Measurements from ENCODE around the gene ABHD2. TPM values are rescaled to one million over a fixed set of nuclear protein-coding genes. Genes with fewer than 3 reads are reported as not detected.

The ABHD2 gene
- polyA plus RNA-seq, 4 donors, result 30.1 to 34.9 (median 31.2) TPM

DNA sequence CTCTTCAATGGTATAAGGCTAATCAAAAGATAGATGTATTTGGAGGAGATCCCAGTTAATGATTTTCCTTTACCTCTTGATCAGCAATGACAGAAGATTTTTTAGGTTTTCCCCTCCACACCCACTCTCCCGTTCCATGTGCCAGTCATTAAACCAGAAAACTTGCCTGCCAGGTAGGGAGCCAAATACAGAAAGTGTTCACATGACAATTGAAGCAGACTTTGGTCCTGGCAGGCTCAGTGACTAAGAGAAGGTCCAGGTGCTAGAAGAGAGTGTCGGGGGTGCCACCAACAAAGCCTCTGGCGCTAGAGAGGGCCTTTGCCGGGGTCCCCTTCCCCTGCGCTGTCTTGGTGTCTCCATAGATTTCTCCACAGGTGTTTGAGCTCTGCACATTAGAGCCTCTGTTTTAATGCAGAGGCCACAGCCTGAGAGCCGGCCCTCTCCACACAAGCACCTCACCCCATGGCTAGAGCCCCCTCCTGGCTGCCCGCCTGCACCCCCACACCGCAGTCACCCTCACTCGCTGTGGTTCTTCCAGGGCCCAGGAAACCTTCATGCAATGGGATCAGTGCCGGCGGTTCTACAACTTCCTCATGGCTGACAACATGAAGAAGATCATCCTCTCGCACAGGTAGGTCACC lies 96.8 kb downstream of the ABHD2 start:
- no peak for DNase-seq (ENCODE audit: low read depth in 4 of 4, low spot score in 2 of 4)

DNA sequence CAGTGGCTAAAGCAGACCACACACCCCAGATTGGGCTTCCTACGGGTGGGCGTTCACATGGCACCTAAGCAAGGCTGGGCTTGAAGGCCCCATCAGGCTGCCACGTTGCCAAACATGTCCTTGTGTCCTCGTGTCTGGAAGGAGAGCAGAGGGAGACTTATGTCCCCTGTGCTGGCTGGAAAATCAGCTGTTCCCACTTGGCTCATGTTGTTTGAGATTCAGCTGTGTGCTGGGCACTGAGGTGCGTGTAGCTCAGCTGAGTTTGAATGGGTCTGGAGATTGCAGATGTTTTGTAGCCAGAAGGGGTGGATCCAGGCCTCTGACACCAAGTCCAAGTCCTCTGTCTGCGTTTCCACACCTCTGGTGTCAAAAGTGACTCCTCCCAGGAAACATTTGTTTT lies 98.5 kb downstream of the ABHD2 start:
- no peak for DNase-seq (ENCODE audit: low read depth in 4 of 4, low spot score in 2 of 4)

GRCh38 chr15:89187301-89187985 lies 99.2 kb downstream of the ABHD2 start:
- DNase-seq (ENCODE audit: low read depth in 4 of 4, low spot score in 2 of 4), result no peak

DNA sequence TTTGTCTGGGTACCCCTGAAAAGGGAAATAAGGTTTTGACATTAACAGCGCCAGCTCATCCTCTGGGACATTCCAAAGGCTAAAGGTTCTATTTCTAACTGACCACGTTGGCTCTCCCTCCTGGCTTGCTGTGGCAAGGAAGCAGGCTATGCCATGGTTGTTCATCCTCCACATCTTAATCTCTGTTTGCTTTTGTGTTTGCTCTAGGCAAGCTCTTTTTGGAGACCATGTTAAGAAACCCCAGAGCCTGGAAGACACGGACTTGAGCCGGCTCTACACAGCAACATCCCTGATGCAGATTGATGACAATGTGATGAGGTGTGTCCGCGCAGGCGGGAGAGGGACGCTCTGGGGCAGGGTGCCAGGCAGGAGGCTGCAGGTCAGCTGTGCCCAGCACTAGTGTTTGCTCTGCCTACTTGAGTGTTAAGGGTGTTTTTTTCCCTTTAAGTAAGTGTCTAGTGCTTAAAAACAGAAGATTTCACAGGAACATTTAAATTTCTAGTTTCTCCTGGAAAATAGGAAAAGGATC lies 99.8 kb downstream of the ABHD2 start:
- DNase-seq (ENCODE audit: low read depth in 4 of 4, low spot score in 2 of 4), result no peak

DNA sequence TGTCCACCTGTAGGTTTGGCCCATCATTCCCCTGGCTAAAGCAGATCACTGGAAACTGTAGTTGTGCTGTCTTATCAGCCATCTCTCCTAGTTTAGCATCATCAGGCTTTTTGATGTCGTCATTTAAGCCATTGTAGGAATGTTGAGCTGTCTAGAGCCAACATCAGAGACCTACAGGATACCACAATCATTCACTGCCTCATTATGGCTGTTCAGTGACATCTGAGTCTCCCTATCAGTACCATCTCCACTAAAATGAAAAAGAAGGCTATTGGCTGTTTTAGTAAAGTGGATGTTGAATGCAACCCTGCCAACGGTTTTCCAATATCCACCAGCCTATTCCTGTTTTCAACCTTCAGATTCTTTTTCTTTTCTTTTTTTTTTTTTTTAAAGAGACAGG lies 103.9 kb downstream of the ABHD2 start:
- DNase-seq (ENCODE audit: low read depth in 4 of 4, low spot score in 2 of 4), result no peak

DNA sequence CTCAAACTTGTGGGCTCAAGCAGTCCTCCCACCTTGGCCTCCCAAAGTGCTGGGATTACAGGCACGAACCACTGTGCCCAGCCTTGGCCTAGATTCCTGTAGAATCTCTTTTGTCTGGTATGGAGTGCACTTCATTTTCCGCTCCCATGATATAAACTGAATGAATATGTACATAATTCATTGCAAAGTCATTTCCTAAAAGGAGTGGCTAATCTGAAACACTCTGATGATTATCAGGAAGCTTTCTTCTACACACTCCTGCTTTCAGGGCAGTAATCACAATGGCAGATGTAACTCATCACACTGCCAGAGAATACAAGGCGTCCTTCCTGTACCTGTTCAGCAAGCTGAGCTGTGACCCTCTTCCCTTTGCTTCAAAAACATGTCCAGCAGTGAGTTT lies 104.5 kb downstream of the ABHD2 start:
- no peak for DNase-seq (ENCODE audit: low read depth in 4 of 4, low spot score in 2 of 4)

DNA sequence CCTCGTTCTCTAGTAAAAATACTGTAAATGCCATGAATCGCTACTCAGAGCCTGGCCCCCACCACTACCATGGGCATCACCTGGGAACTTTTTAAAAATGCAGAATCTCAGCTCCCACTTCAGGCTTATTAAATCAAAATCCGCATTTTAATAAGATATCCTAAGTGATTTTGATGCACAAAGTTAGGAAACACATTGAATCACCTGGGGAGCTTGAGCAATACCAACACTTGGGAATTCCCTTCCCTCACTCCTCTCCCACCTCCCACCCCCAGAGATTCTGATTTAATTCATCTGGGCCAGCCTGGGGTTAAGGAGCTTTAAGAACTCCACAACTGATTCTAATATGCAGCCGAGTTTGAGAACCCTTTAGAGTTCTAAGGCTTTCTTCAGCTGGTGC lies 106.4 kb downstream of the ABHD2 start:
- no peak for DNase-seq (ENCODE audit: low read depth in 4 of 4, low spot score in 2 of 4)

GRCh38 chr15:89195836-89196235 lies 107.6 kb downstream of the ABHD2 start:
- DNase-seq (ENCODE audit: low read depth in 4 of 4, low spot score in 2 of 4), result no peak

GRCh38 chr15:89196241-89196640 lies 108.0 kb downstream of the ABHD2 start:
- DNase-seq (ENCODE audit: low read depth in 4 of 4, low spot score in 2 of 4), result no peak

- DNase-seq (ENCODE audit: low read depth in 4 of 4, low spot score in 2 of 4), result no peak
Observed at GRCh38 chr15:89196994-89197393, 108.7 kb downstream of the ABHD2 start.

GRCh38 chr15:89197503-89197971 lies 109.3 kb downstream of the ABHD2 start:
- DNase-seq (ENCODE audit: low read depth in 4 of 4, low spot score in 2 of 4), result peak in 1 of 4 donors; percentile 25

- DNase-seq (ENCODE audit: low read depth in 4 of 4, low spot score in 2 of 4), result no peak
Observed at GRCh38 chr15:89198196-89198595, 109.9 kb downstream of the ABHD2 start.

GRCh38 chr15:89198934-89199333 lies 110.7 kb downstream of the ABHD2 start:
- no peak for DNase-seq (ENCODE audit: low read depth in 4 of 4, low spot score in 2 of 4)

DNA sequence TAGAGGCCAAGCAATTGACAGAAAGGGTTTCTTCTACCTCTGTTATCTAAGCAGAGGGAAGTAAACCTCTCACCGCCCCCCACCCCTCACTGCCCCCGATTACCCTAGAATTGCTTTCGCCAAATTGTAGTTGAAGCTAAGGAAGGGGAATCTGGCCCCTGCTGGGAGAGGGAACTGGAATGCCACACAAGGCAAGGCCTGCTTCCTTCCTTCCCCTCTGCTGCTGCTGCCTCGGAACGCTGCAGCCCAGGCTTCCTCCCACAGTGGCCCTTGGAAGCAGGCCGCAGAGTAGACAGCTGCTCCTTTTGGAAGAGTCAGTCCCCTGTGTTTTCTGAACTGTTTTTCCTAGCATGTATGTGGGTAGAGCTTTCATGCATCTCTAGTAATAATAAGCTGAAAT lies 111.5 kb downstream of the ABHD2 start:
- no peak for DNase-seq (ENCODE audit: low read depth in 4 of 4, low spot score in 2 of 4)

DNA sequence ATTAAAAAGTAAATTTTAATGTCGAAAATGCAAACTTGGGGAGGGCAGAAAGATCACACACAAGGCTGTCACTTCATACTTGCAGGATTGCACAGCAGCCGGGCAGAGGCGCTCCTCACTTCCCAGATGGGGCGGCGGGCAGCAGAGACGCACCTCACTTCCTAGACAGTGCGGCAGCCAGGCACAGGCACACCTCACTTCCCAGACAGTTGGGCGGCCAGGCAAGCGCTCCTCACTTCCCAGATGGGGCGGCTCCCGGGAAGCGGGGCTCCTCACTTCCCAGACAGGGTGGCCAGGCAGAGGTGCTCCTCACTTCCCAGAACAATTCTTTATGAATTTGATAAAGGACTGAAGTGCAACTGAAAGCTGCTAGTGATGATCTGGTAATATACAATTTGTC lies 111.9 kb downstream of the ABHD2 start:
- no peak for DNase-seq (ENCODE audit: low read depth in 4 of 4, low spot score in 2 of 4)

- DNase-seq (ENCODE audit: low read depth in 4 of 4, low spot score in 2 of 4), result no peak
Observed at GRCh38 chr15:89201465-89202005, 113.3 kb downstream of the ABHD2 start.

- no peak for DNase-seq (ENCODE audit: low read depth in 4 of 4, low spot score in 2 of 4)
Observed at GRCh38 chr15:89203705-89204273, 115.5 kb downstream of the ABHD2 start.

DNA sequence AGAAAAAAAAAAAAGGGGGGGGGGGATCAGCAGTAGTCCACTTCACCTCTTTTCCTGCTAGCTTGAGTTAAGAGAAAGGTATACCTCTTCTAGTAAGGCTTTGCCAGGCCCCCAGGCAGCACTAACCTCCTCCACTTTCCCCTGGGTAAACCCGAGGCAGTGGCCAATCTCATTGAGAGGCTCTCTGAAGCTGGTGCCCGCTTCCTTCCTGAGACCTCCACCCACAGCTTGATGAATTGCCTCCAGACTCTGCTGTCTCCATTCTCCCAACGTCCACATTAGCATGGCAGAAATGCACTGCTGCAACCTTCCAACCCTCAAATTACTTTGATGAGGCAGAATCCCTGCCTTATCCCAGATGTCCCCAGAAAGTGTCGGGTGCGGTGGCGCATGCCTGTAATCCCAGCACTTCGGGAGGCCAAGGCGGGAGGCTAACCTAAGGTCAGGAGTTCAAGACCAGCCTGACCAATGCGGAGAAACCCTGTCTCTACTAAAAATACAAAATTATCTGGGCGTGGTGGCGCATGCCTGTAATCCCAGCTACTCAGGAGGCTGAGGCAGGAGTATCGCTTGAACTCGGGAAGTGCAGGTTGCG lies 117.8 kb downstream of the ABHD2 start:
- DNase-seq (ENCODE audit: low read depth in 4 of 4, low spot score in 2 of 4), result no peak

DNA sequence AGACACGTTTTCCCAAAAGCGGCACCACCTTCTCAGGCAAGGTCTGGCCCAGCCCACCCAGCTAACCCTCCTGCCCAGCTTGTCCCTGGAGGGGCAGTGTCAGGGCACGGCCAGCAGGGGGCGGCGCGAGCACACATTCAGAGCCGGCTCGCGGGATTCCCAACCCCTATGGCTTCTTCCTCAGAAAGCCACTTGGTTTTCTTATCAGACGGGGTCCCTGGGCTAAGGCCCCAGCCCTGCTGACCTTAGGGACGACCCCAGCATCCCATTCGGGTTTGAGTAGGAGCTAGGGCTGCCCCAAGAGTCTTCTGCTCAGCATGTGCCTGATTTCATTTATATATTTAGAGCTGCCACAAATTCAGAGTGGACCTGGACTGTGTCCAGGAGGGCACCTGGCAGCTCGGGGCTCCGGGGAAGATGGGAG lies 118.7 kb downstream of the ABHD2 start:
- peak in 2 of 4 donors; percentile 28 to 58 for DNase-seq (ENCODE audit: low read depth in 4 of 4, low spot score in 2 of 4)

- DNase-seq (ENCODE audit: low read depth in 4 of 4, low spot score in 2 of 4), result no peak
Observed at GRCh38 chr15:89208256-89208655, 120.0 kb downstream of the ABHD2 start.

DNA sequence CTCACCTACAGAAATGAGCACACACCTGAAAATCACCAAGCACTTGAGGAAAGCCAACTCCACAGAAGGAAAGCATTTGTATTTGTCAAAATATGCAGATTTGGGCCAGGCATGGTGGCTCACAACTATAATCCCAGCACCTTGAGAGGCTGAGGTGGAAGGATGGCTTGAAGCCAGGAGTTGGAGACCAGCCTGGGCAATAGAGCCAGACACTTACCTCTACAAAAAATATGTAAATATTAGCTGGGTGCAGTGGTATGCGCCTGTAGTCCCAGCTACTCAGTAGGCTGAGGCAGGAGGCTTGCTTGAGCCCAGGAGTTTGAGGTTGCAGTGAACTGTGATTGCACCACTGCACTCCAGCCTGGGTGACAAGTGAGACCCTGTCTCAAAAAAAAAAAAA lies 120.8 kb downstream of the ABHD2 start:
- no peak for DNase-seq (ENCODE audit: low read depth in 4 of 4, low spot score in 2 of 4)
